Embryonic facial prominence (tissue), 1 donor: ENCODE measurements around the gene ITPKB.

Source experiments
- DNase-seq: peaks from one replicate; pipeline ENCODE4 v3.0.0-alpha.2; 2016; ENCODE audit errors: extremely low spot score

ITPKB gene

GRCh38 chr1:226685196-226685820 is 53.8 kb downstream of the ITPKB start:
- no peak for DNase-seq

GRCh38 chr1:226684026-226684425 is 55.1 kb downstream of the ITPKB start:
- no peak for DNase-seq

- no peak for DNase-seq
Measured at GRCh38 chr1:226682871-226683814, 55.9 kb downstream of the ITPKB start.

GRCh38 chr1:226681652-226682493 is 57.2 kb downstream of the ITPKB start:
- DNase-seq: no peak

GRCh38 chr1:226680653-226681052 is 58.4 kb downstream of the ITPKB start:
- no peak for DNase-seq

GRCh38 chr1:226679853-226680516 is 59.1 kb downstream of the ITPKB start:
- DNase-seq: peak; percentile 85

- DNase-seq: no peak
Measured at GRCh38 chr1:226679262-226679661, 59.8 kb downstream of the ITPKB start.

GRCh38 chr1:226678701-226679100 is 60.4 kb downstream of the ITPKB start:
- DNase-seq: no peak

GRCh38 chr1:226678251-226678650 is 60.8 kb downstream of the ITPKB start:
- DNase-seq: no peak

- no peak for DNase-seq
Measured at GRCh38 chr1:226677027-226678020, 61.8 kb downstream of the ITPKB start.

- DNase-seq: no peak
Measured at GRCh38 chr1:226676381-226676780, 62.7 kb downstream of the ITPKB start.

- no peak for DNase-seq
Measured at GRCh38 chr1:226675715-226676357, 63.2 kb downstream of the ITPKB start.

GRCh38 chr1:226674892-226675714 is 64.0 kb downstream of the ITPKB start:
- DNase-seq: no peak

GRCh38 chr1:226672339-226672762 is 66.7 kb downstream of the ITPKB start:
- no peak for DNase-seq

- DNase-seq: no peak
Measured at GRCh38 chr1:226671277-226671676, 67.8 kb downstream of the ITPKB start.

- no peak for DNase-seq
Measured at GRCh38 chr1:226670073-226670472, 69.0 kb downstream of the ITPKB start.

GRCh38 chr1:226668173-226668560 is 70.9 kb downstream of the ITPKB start:
- DNase-seq: no peak

- DNase-seq: no peak
Measured at GRCh38 chr1:226666692-226667091, 72.4 kb downstream of the ITPKB start.

- DNase-seq: no peak
Measured at GRCh38 chr1:226666164-226666506, 72.9 kb downstream of the ITPKB start.
